HG03442 (cell line): ENCODE results near the gene ETS2.

Source experiments
- ATAC-seq: cut with Tn5 transposase; IDR thresholded peaks from one replicate; pipeline ENCODE4 v1.9.1; 2021; ENCODE audit warnings: mild to moderate bottlenecking, moderate library complexity; ENCODE audit not compliant: unreplicated experiment

Gene ETS2

GRCh38 chr21:38858026-38858811 lies 52.5 kb downstream of the ETS2 start:
- no peak for ATAC-seq

GRCh38 chr21:38858812-38859205 lies 53.1 kb downstream of the ETS2 start:
- ATAC-seq: no peak

GRCh38 chr21:38859852-38860251 lies 54.1 kb downstream of the ETS2 start:
- no peak for ATAC-seq

- ATAC-seq: no peak
These were observed 55.3 kb downstream of the ETS2 start for GRCh38 chr21:38861056-38861455.

GRCh38 chr21:38861989-38862683 lies 56.4 kb downstream of the ETS2 start:
- peak; percentile 64 for ATAC-seq

GRCh38 chr21:38863291-38863690 lies 57.6 kb downstream of the ETS2 start:
- ATAC-seq: no peak

- no peak for ATAC-seq
These were observed 58.2 kb downstream of the ETS2 start for GRCh38 chr21:38863843-38864363.

- no peak for ATAC-seq
These were observed 59.2 kb downstream of the ETS2 start for GRCh38 chr21:38864964-38865363.

GRCh38 chr21:38869196-38869595 lies 63.5 kb downstream of the ETS2 start:
- no peak for ATAC-seq

GRCh38 chr21:38869946-38870345 lies 64.2 kb downstream of the ETS2 start:
- no peak for ATAC-seq
